HG02642 (cell line): Measurements from ENCODE around the gene NACAD.

Experiments used
- ATAC-seq: cut with Tn5 transposase; IDR thresholded peaks from one replicate; pipeline ENCODE4 v1.9.1; 2021; ENCODE audit warnings: mild to moderate bottlenecking; ENCODE audit not compliant: unreplicated experiment, poor library complexity

The NACAD gene

GRCh38 chr7:45075871-45076796 is 12.6 kb downstream of the NACAD start:
- ATAC-seq: no peak

DNA sequence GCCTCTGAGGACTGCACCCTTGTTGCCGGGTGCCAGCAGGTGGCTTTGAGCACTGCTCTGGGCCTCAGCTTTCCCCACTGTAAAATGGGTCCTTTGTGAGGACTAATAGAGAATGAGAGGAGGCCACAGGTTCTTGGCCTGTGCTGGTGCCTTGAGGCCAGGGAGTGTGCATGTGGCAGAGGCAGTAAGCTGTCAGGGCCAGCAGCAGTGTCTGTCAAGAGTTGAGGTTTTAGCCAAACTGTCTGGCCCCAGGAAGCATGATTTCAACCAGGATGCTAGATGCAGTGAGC is 13.5 kb downstream of the NACAD start:
- no peak for ATAC-seq

DNA sequence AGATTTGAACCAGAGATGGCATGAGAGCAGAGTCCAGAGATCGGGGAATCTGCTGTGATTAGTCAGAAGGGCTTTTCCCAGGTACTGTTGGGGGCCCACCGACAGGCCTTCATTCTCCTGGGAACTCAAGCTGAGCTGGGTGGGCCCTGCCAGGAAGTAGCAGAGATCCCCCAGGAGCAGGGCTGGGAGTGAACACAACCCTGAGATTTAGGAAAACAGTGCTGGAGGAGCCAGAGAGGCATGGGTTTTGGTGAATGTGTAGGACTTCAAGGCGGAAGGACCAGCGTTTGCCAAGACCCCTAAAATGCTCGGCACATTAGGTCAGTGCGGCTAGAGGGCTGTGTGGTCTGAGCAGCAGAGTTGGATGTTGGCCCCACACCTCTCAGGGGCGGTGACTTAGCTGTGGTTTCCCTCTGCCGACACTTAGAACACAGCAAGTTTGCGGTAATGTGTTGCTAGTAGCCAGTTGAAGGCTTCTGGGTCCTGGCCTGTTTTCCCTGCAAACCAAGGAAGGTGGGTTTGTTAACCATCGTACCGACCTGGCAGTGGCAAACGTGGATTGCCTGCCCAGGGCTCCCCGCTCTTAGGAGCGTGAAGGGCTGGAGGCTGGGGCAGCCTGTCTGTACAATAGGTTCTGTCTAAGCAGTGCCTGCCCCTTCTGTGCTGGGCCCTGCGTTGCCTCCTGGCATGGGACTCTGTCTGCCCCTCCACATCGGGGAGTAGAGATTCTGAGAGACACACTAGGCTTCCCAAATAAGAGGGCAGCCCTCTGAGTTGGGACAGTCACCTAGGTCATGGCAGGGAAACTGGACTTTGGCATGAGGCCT is 14.0 kb downstream of the NACAD start:
- no peak for ATAC-seq

- ATAC-seq: no peak
These were observed 14.8 kb downstream of the NACAD start for GRCh38 chr7:45073786-45074527.

- ATAC-seq: no peak
These were observed 15.6 kb downstream of the NACAD start for GRCh38 chr7:45073031-45073785.

- no peak for ATAC-seq
These were observed 16.4 kb downstream of the NACAD start for GRCh38 chr7:45072131-45073030.

DNA sequence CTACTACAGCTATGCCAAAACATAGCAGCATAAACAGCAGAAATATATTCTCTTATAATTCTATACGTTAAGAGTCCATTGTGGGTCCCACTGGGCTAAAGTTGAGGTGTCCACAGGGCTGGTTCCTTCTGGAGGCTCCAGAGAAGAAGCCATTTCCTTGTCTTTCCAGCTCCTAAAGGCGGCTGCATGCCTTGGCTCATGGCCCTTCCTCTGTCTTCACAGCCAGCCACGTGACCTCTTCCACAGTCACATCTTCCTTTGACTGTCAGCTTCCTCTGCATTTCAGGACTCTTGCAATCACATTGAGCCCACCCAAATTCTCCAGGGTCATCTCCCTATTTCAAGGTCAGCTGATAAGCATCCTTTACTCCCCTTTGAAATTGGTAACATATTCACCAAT is 17.2 kb downstream of the NACAD start:
- ATAC-seq: no peak

GRCh38 chr7:45070254-45070642 is 18.5 kb downstream of the NACAD start:
- ATAC-seq: no peak

- ATAC-seq: no peak
These were observed 19.1 kb downstream of the NACAD start for GRCh38 chr7:45069444-45070253.

DNA sequence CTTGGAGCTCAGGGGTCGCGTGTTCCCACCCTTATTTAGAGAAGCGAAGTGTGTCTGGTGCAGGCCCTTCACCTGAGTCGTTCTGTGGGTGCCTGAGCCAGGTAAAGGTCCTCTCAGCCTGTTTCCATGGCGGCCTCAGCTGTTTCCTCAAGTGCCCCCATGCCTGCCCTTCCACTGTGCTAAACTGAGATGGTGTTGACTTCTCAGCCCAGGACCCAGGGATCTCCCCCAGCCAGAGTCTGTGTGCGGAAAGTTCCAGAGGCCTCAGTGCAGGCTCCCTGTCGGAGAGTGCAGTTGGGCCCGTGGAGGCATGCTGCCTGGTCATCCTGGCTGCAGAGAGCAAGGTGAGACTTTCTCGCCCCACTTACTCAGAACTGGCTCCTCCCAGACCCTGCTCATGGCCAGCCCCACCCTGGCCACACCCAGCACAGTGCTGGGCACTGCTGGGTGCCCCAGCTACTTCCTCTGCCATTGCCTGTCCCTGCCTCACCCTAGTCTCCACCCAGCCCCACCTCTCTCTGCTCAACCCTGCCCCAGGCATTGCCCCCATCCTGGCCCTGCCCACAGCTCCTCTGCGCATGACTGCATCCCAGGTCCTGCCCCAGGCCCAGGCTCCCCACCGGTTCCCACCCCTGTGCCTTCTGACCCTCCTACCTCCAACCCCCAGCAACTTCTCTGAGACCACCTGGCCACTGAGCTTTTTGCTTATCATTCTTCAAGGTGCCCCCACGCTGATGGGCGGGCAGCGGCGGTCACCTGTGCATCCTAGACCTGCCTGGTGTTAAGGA is 20.3 kb downstream of the NACAD start:
- no peak for ATAC-seq

- ATAC-seq: no peak
These were observed 21.2 kb downstream of the NACAD start for GRCh38 chr7:45067582-45067981.

GRCh38 chr7:45066409-45066808 is 22.4 kb downstream of the NACAD start:
- ATAC-seq: no peak

GRCh38 chr7:45065031-45065995 is 23.5 kb downstream of the NACAD start:
- ATAC-seq: no peak

GRCh38 chr7:45064047-45064725 is 24.6 kb downstream of the NACAD start:
- ATAC-seq: no peak

- ATAC-seq: no peak
These were observed 26.9 kb downstream of the NACAD start for GRCh38 chr7:45061806-45062425.

GRCh38 chr7:45061352-45061751 is 27.4 kb downstream of the NACAD start:
- no peak for ATAC-seq
